Natural killer cell (primary cell): ENCODE results near the gene PPP1R9A. TPM values are rescaled to one million over a fixed set of nuclear protein-coding genes. Genes with fewer than 3 reads are reported as not detected.

Experiments used
- ATAC-seq, 3 donors: fragments of 150-1000 bp in 2 of 3; fragments of 200-7000 bp in 1 of 3; cut with Tn5 transposase; 1 replicate in 1 of 3; 2 replicates in 2 of 3; pipeline ENCODE4 v1.10.0; 2021; ENCODE audit warnings: mild to moderate bottlenecking in 2 of 3, moderate library complexity in 2 of 3
- DNase-seq, 2 donors: peaks; one replicate each; pipeline versions ENCODE4 v3.0.0 to v3.0.0-alpha.2; 2013 to 2021; ENCODE audit warnings: mixed read lengths in 1 of 2
- H3K27ac ChIP-seq: one replicate; pipeline ENCODE4 v1.5.1; 2013; ENCODE audit warnings: mild to moderate bottlenecking, low read length
- H3K27me3 ChIP-seq: one replicate; pipeline ENCODE4 v1.6.1; 2013; ENCODE audit warnings: low read length; ENCODE audit not compliant: control insufficient read depth, insufficient read depth
- H3K36me3 ChIP-seq: one replicate; pipeline ENCODE4 v1.6.1; 2013; ENCODE audit warnings: low read length; ENCODE audit not compliant: control insufficient read depth, insufficient read depth
- H3K4me1 ChIP-seq: one replicate; pipeline ENCODE4 v1.6.1; 2013; ENCODE audit warnings: low read length; ENCODE audit not compliant: control insufficient read depth, insufficient read depth
- H3K4me3 ChIP-seq: one replicate; pipeline ENCODE4 v1.5.1; 2013; ENCODE audit warnings: low read length
- H3K9me3 ChIP-seq: one replicate; pipeline ENCODE4 v1.6.1; 2013; ENCODE audit warnings: low read length; ENCODE audit not compliant: control insufficient read depth, insufficient read depth
- H3K27ac Mint-ChIP-seq, 2 donors: one replicate each; pipeline ENCODE4 v1.8.0; 2022; ENCODE audit warnings: mild to moderate bottlenecking in 2 of 2, mixed read lengths in 2 of 2, moderate library complexity in 1 of 2
- H3K27me3 Mint-ChIP-seq, 2 donors: one replicate each; pipeline ENCODE4 v1.8.0; 2022; ENCODE audit warnings: low read depth in 2 of 2, mixed read lengths in 2 of 2
- H3K36me3 Mint-ChIP-seq: one replicate; pipeline ENCODE4 v1.8.0; 2022; ENCODE audit warnings: mixed read lengths
- H3K4me1 Mint-ChIP-seq, 2 donors: one replicate each; pipeline ENCODE4 v1.8.0; 2022; ENCODE audit warnings: mixed read lengths in 2 of 2
- H3K4me3 Mint-ChIP-seq: one replicate; pipeline ENCODE4 v1.8.0; 2022; ENCODE audit warnings: mild to moderate bottlenecking, moderate library complexity, mixed read lengths
- H3K9me3 Mint-ChIP-seq, 2 donors: one replicate each; pipeline ENCODE4 v1.8.0; 2022; ENCODE audit warnings: mixed read lengths in 2 of 2
- WGBS: methylation state at CpG from one replicate; pipeline ENCODE4 v1.1.7; 2013; ENCODE audit warnings: missing lambda C conversion rate; ENCODE audit not compliant: insufficient coverage; 5-methylcytosine and 5-hydroxymethylcytosine counted together
- intact Hi-C: fragments of 100-400 bp; cut with micrococcal nuclease; formaldehyde crosslinking; loops from one replicate; pipeline ENCODE4 v1.14.2; 2022
- total RNA-seq, 4 donors: library from RNA; stranded (reverse); fragments of 120-200 nt in 1 of 4; gene quantifications; one replicate each; pipeline versions ENCODE4 v1.2.3 to v1.2.4, GENCODE V29; 2013 to 2022
- TF ChIP-seq, protein P1 (sequence below): fragments of 200-600 bp; IDR thresholded peaks from one replicate; pipeline ENCODE4 v1.8.0; 2022; ENCODE audit warnings: antibody characterized with exemption

The PPP1R9A gene
- total RNA-seq, 3 donors from 2014 or later (not counting 1 experiment from before 2014, with no cell fraction given), result 1.6 to 6.0 (median 2.0) TPM

DNA sequence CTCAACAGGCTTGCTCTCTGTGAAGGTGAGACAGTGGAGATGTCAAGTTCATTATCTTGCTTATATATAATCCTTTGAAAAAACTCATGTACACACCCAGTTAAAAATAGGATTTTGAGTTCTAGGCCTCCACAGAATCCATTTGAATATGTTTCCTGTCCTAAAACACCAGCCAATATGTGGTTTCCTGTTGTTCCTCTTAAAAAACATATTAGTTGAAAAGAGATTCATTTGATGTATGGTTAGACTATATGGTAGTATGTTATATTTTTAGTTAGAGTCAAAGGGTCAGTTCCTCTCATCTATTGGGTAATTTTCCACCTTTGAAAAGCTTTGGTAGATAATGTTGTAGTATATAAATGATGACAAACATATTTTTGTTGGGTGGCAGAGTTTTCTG is 16.0 kb downstream of the PPP1R9A start:
- H3K9me3 Mint-ChIP-seq, result no peaks in the 10 kb centered on the region
- no peaks in the 10 kb centered on the region for H3K27me3 ChIP-seq
- no peaks in the 10 kb centered on the region for H3K9me3 ChIP-seq
- no peak overlapping the region for H3K4me3 ChIP-seq
- H3K36me3 Mint-ChIP-seq, result no peaks in the 10 kb centered on the region
- ATAC-seq, result no peak
- intact Hi-C loops, result no loop called here
- H3K4me1 ChIP-seq, result no peaks in the 10 kb centered on the region
- TF ChIP-seq, protein P1, sequence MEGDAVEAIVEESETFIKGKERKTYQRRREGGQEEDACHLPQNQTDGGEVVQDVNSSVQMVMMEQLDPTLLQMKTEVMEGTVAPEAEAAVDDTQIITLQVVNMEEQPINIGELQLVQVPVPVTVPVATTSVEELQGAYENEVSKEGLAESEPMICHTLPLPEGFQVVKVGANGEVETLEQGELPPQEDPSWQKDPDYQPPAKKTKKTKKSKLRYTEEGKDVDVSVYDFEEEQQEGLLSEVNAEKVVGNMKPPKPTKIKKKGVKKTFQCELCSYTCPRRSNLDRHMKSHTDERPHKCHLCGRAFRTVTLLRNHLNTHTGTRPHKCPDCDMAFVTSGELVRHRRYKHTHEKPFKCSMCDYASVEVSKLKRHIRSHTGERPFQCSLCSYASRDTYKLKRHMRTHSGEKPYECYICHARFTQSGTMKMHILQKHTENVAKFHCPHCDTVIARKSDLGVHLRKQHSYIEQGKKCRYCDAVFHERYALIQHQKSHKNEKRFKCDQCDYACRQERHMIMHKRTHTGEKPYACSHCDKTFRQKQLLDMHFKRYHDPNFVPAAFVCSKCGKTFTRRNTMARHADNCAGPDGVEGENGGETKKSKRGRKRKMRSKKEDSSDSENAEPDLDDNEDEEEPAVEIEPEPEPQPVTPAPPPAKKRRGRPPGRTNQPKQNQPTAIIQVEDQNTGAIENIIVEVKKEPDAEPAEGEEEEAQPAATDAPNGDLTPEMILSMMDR, result no peak
- no peak for DNase-seq
- no peaks in the 10 kb centered on the region for H3K36me3 ChIP-seq
- H3K27ac ChIP-seq, result no peak overlapping the region
- no peak overlapping the region for H3K27ac Mint-ChIP-seq
- peaks cover 0 to 8% of the 10 kb centered on the region in 2 donors for H3K4me1 Mint-ChIP-seq
- H3K27me3 Mint-ChIP-seq, result no peaks in the 10 kb centered on the region
- H3K4me3 Mint-ChIP-seq, result no peak overlapping the region

DNA sequence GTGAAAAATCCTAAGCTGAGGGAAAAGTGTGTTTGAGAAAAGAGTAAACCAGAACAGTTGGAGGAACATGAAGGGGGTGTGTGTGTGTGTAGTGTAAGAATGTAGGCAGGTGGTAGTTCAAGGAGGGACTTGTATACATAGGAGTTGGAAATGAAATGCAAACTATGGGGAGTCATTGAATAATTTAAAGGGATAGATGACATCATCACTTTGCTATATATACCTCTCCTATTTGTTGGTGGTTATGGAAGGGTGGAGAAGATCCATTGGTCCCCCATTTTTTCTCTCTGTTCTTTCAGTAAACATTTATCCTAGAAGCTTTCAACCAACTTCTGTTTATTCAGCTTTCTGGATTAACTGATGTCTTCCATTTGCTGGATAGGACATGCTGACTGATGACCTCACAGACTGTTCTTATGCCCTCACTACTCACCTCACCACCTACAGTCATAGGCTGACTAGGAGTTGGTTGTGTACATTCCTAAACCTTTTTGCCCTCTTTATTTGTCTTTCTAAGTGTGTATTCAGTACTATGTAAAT is 20.8 kb downstream of the PPP1R9A start:
- Histone ChIP-seq H3K4me3 (no peak overlapping the region), H3K4me1 (no peaks in the 10 kb centered on the region), H3K36me3 (no peaks in the 10 kb centered on the region), H3K27me3 (no peaks in the 10 kb centered on the region), H3K9me3 (no peaks in the 10 kb centered on the region), H3K27ac (no peak overlapping the region)
- Mint-ChIP-seq H3K4me3 (no peak overlapping the region), H3K27ac (no peak overlapping the region), H3K27me3 (no peaks in the 10 kb centered on the region), H3K36me3 (no peaks in the 10 kb centered on the region), H3K4me1 (peaks cover 0 to 4% of the 10 kb centered on the region in 2 donors), H3K9me3 (peaks cover 0 to 2% of the 10 kb centered on the region in 2 donors)
- TF ChIP-seq, protein P1, result no peak
- no peak for ATAC-seq
- no peak for DNase-seq
- intact Hi-C loops, result no loop called here

DNA sequence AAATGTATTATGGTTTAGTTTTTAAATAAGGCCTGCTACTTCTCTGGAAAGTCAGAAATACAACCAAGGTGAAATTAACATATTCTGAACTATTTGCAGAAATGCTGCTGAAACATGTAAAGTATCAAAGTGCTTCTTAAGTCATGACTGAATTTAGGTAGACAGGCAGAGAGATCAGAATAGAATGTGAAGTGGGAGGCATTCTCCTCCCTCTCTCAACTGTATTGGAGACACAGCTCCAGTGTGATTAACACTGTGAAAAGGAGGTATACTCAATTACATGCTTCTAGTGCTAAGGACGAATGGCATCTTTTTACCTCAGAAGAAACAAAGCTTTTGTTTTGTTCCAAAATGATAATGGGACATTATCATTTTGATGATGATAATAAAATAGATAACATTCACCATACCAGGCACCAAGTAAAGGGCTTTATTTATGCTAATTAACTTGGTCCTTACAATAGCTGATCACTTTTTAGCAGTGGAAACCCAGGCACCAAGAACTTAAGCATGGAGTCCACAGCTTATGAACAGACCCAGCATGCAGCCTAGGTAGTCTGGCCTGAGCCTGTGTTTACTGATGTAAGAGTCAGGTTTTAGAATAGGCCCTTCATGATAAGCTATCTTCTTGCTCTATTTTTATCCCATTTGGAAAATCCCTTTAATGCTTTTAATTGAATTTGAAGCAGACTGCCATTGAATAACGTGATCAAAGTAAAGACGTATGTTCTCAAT is 26.0 kb downstream of the PPP1R9A start:
- DNase-seq, result no peak
- Mint-ChIP-seq H3K9me3 (peaks cover 0 to 2% of the 10 kb centered on the region in 2 donors), H3K4me3 (no peak overlapping the region), H3K4me1 (no peaks in the 10 kb centered on the region), H3K36me3 (no peaks in the 10 kb centered on the region), H3K27me3 (no peaks in the 10 kb centered on the region), H3K27ac (no peak overlapping the region)
- Histone ChIP-seq H3K4me1 (no peaks in the 10 kb centered on the region), H3K27me3 (no peaks in the 10 kb centered on the region), H3K4me3 (no peak overlapping the region), H3K9me3 (no peaks in the 10 kb centered on the region), H3K27ac (no peak overlapping the region), H3K36me3 (no peaks in the 10 kb centered on the region)
- WGBS, result no CpG with 5 or more reads among the region's 3 CpGs
- intact Hi-C loops, result no loop called here
- TF ChIP-seq, protein P1, result no peak
- no peak for ATAC-seq

DNA sequence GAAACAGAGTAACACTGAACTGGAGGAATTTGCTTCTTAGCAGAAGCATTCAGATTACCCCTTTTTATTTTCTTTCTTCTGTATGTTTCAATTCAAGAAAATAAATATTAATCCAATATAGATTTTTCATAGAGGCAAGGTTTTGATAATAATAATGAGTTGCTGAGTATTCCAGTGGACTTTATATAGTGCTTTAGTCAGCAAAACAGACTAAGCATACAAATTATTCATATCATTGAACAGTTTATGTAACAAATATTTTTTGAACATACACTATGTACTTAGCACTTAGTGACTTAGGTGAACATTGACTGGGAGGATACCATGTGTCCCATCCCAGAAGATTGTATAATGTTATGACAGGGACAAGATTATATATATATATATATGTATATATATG is 32.0 kb downstream of the PPP1R9A start:
- intact Hi-C loops, result no loop called here
- no peaks in the 10 kb centered on the region for H3K4me1 Mint-ChIP-seq

More for the DNA sequence above, 32.0 kb downstream of the PPP1R9A start:
- no peaks in the 10 kb centered on the region for H3K9me3 ChIP-seq
- H3K27me3 ChIP-seq, result no peaks in the 10 kb centered on the region
- H3K27ac ChIP-seq, result no peak overlapping the region
- Mint-ChIP-seq H3K27me3 (no peaks in the 10 kb centered on the region), H3K27ac (no peak overlapping the region), H3K9me3 (no peaks in the 10 kb centered on the region), H3K36me3 (no peaks in the 10 kb centered on the region), H3K4me3 (no peak overlapping the region)
- TF ChIP-seq, protein P1, result no peak
- H3K36me3 ChIP-seq, result no peaks in the 10 kb centered on the region
- no peak overlapping the region for H3K4me3 ChIP-seq
- ATAC-seq (no peak), DNase-seq (no peak)
- H3K4me1 ChIP-seq, result no peaks in the 10 kb centered on the region
